ENCODE results near the gene EID3. TPM values are rescaled to one million over a fixed set of nuclear protein-coding genes. Genes with fewer than 3 reads are reported as not detected.

The EID3 gene
- total and polyA plus RNA-seq, 4 donors: 0.89 to 16.6 (median 4.5) TPM

- Histone ChIP-seq H3K4me1 (ENCODE audit: control insufficient read depth in 5 of 5, insufficient read depth in 5 of 5, low read length in 5 of 5) (peaks cover 0 to 8% (median 0%) of the 10 kb centered on the region in 5 donors), H3K36me3 (ENCODE audit: control insufficient read depth in 4 of 4, insufficient read depth in 4 of 4, low read length in 4 of 4) (peaks cover 0 to 29% (median 17%) of the 10 kb centered on the region in 4 donors), H3K27ac (ENCODE audit: low read depth in 1 of 2, low read length in 1 of 2) (no peak overlapping the region), H3K27me3 (ENCODE audit: control insufficient read depth in 3 of 3, insufficient read depth in 3 of 3, low read length in 2 of 3) (no peaks in the 10 kb centered on the region), H3K9me3 (ENCODE audit: control insufficient read depth in 4 of 4, insufficient read depth in 3 of 4, low read length in 3 of 4) (no peaks in the 10 kb centered on the region), H3K9ac (ENCODE audit: insufficient read depth in 1 of 2, low read length in 2 of 2) (no peak overlapping the region), H3K4me3 (no peak overlapping the region)
- DNase-seq (no peak), ATAC-seq (ENCODE audit: insufficient read depth, low FRiP score) (no peak)
- no peak for TF ChIP-seq CTCF (IDR thresholded peaks at IDR 0.05; ENCODE audit: control extremely low read depth, extremely low read depth)
- WGBS, 2 donors: 92% methylated on average over 1 of the region's 1 CpG
Measured at GRCh38 chr12:104295954-104296353, 7.6 kb upstream of the EID3 start.

- no peaks in the 10 kb centered on the region for H3K9me3 ChIP-seq (ENCODE audit: control insufficient read depth in 4 of 4, insufficient read depth in 3 of 4, low read length in 3 of 4)
- no peak overlapping the region for H3K9ac ChIP-seq (ENCODE audit: insufficient read depth in 1 of 2, low read length in 2 of 2)
- WGBS, 2 donors: 75 to 78% methylated on average over 4 of the region's 4 CpGs
- no peaks in the 10 kb centered on the region for H3K27me3 ChIP-seq (ENCODE audit: control insufficient read depth in 3 of 3, insufficient read depth in 3 of 3, low read length in 2 of 3)
- H3K4me1 ChIP-seq (ENCODE audit: control insufficient read depth in 5 of 5, insufficient read depth in 5 of 5, low read length in 5 of 5): peaks cover 0 to 8% (median 0%) of the 10 kb centered on the region in 5 donors
- no peak overlapping the region for H3K27ac ChIP-seq (ENCODE audit: low read depth in 1 of 2, low read length in 1 of 2)
- DNase-seq (no peak), ATAC-seq (ENCODE audit: insufficient read depth, low FRiP score) (no peak)
- no peak overlapping the region for H3K4me3 ChIP-seq
- peaks cover 0 to 27% (median 16%) of the 10 kb centered on the region in 4 donors for H3K36me3 ChIP-seq (ENCODE audit: control insufficient read depth in 4 of 4, insufficient read depth in 4 of 4, low read length in 4 of 4)
- no peak for TF ChIP-seq CTCF (IDR thresholded peaks at IDR 0.05; ENCODE audit: control extremely low read depth, extremely low read depth)
Measured at GRCh38 chr12:104296718-104297117, 6.8 kb upstream of the EID3 start.

GRCh38 chr12:104297477-104298113, 5.9 kb upstream of the EID3 start:
- ATAC-seq (ENCODE audit: insufficient read depth, low FRiP score) (peak; percentile 37), DNase-seq (no peak)
- H3K27ac ChIP-seq (ENCODE audit: low read depth in 1 of 2, low read length in 1 of 2): no peak overlapping the region
- H3K4me3 ChIP-seq: no peak overlapping the region
- no peaks in the 10 kb centered on the region for H3K9me3 ChIP-seq (ENCODE audit: control insufficient read depth in 4 of 4, insufficient read depth in 3 of 4, low read length in 3 of 4)
- H3K36me3 ChIP-seq (ENCODE audit: control insufficient read depth in 4 of 4, insufficient read depth in 4 of 4, low read length in 4 of 4): peaks cover 0 to 23% (median 13%) of the 10 kb centered on the region in 4 donors
- TF ChIP-seq CTCF (IDR thresholded peaks at IDR 0.05; ENCODE audit: control extremely low read depth, extremely low read depth): no peak
- no peak overlapping the region for H3K9ac ChIP-seq (ENCODE audit: insufficient read depth in 1 of 2, low read length in 2 of 2)
- peaks cover 0 to 8% (median 0%) of the 10 kb centered on the region in 5 donors for H3K4me1 ChIP-seq (ENCODE audit: control insufficient read depth in 5 of 5, insufficient read depth in 5 of 5, low read length in 5 of 5)
- 82 to 92% methylated on average over 10 of the region's 10 CpGs for WGBS, 2 donors
- no peaks in the 10 kb centered on the region for H3K27me3 ChIP-seq (ENCODE audit: control insufficient read depth in 3 of 3, insufficient read depth in 3 of 3, low read length in 2 of 3)

All from lung (tissue), 12 donors.